ENCODE data around the gene FXYD1. TPM values are rescaled to one million over a fixed set of nuclear protein-coding genes. Genes with fewer than 3 reads are reported as not detected.

FXYD1 gene
- polyA plus RNA-seq, 4 donors: 15.4 to 32.1 (median 24.9) TPM

GRCh38 chr19:35106898-35107541 is 31.6 kb upstream of the FXYD1 start:
- DNase-seq (ENCODE audit: low read depth in 4 of 4, low spot score in 2 of 4): no peak

GRCh38 chr19:35107545-35107944 is 31.1 kb upstream of the FXYD1 start:
- DNase-seq (ENCODE audit: low read depth in 4 of 4, low spot score in 2 of 4): no peak

DNA sequence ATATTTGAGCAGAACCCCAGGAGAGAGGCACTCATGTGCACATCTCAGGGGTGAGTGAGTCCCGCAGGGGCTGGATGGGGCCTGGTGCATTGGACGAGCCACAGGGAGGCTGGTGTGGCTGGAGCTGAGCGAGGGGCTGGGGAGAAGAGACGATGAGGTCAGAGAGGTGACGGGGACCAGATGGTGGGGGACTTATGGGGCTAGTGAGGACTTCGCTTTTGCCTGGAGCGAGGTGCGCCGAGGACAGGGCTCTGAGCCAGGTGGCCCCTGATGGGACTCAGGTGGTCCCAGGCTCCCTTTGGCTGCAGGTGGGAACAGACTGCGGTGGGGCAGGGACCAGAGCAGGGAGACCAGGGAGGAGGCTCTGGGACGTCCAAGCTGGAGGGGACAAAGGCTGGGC is 29.9 kb upstream of the FXYD1 start:
- no peak for DNase-seq (ENCODE audit: low read depth in 4 of 4, low spot score in 2 of 4)

GRCh38 chr19:35109395-35110112 is 29.1 kb upstream of the FXYD1 start:
- no peak for DNase-seq (ENCODE audit: low read depth in 4 of 4, low spot score in 2 of 4)

DNA sequence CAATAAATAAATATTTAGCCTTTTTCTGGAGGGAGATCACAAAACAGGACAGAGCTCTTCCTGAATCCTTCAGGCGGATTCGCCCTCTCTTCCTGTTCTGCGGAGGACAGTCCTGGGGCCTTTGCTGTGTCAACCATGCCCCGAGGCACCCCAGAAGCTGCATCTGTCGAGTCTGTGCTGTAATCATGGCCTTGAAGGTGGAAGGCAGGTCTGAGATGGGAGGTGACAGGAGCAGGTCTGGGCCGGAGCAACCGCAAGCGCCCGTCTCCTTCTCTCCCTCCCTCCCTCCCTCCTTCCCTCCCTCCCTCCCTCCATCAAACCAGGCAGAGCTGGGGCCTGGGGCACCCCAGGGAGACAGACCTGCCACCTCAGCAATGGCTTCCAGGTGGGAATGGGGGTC is 27.6 kb upstream of the FXYD1 start:
- no peak for DNase-seq (ENCODE audit: low read depth in 4 of 4, low spot score in 2 of 4)

- DNase-seq (ENCODE audit: low read depth in 4 of 4, low spot score in 2 of 4): no peak
Measured at GRCh38 chr19:35112995-35113688, 25.5 kb upstream of the FXYD1 start.

DNA sequence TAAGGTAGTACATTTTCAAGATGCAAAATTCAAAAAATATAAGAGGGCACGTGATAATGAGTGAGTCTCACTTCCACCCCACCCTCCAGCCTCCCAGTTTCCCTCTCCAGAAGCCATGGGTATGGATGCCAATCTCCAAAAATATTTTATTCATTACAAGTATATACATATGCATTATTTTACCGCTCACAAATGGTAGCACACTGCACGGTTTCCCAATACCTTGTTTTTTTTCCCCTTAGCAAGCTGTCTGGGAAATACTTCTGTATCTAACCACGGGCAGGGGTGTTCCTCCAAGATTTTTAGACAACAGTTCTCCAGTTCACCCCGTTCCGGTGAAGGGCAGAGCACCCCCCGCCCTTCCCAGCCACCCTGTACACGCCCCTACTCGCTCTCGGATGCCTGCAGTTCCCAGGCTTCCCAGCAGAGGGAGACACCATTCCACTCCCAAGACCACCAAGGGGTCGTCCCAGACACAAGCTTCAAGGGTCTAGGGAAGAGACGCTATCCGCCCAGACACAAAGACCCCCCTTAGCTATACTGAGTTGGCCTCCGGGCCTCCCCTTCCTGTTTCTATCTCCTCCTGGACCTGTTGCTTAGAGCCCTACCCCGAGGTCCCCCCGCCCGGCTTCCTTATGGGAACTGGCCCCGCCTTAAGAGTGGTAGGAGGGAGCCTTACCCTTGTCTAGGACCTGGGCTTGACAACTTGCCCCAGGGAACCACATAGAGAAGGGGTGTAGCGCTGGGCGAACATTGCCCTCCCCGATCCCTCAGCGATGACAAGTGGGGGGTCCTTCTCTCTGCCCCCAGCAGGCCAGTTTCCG is 24.1 kb upstream of the FXYD1 start:
- DNase-seq (ENCODE audit: low read depth in 4 of 4, low spot score in 2 of 4): peak in 3 of 4 donors; percentile 67 to 81 (median 73)

- no peak for DNase-seq (ENCODE audit: low read depth in 4 of 4, low spot score in 2 of 4)
Measured at GRCh38 chr19:35115177-35115951, 23.3 kb upstream of the FXYD1 start, which contains the start of gene FXYD3. Gene FXYD3, plus strand, starts transcription at chr19:35115823. Its CDS starts 3,554 bp downstream, at chr19:35119377.

- no peak for DNase-seq (ENCODE audit: low read depth in 4 of 4, low spot score in 2 of 4)
Measured at GRCh38 chr19:35116072-35116801, 22.4 kb upstream of the FXYD1 start.

DNA sequence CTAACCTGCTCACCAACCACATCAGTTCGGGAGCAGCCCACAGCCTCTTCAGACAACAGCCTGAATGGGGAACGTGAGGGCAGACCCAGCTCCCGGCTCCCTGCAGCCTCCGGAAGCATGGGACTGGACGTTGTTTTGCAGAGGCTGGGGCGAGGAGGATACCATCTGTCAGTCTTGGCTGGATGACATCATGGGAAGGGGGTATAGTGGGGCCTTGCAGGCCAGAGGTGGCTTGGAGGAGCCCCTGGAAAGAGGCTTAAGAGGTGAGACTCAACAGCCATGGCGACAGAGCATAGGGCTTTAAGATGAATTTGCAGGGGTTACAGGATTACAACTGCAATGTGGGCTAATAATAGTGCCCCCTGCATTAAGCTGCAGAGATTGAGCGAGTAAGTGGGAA is 21.5 kb upstream of the FXYD1 start:
- no peak for DNase-seq (ENCODE audit: low read depth in 4 of 4, low spot score in 2 of 4)

- DNase-seq (ENCODE audit: low read depth in 4 of 4, low spot score in 2 of 4): no peak
Measured at GRCh38 chr19:35117799-35118198, 20.8 kb upstream of the FXYD1 start.

GRCh38 chr19:35118268-35119020 is 20.2 kb upstream of the FXYD1 start:
- no peak for DNase-seq (ENCODE audit: low read depth in 4 of 4, low spot score in 2 of 4)

GRCh38 chr19:35119091-35119490 is 19.5 kb upstream of the FXYD1 start:
- DNase-seq (ENCODE audit: low read depth in 4 of 4, low spot score in 2 of 4): no peak

DNA sequence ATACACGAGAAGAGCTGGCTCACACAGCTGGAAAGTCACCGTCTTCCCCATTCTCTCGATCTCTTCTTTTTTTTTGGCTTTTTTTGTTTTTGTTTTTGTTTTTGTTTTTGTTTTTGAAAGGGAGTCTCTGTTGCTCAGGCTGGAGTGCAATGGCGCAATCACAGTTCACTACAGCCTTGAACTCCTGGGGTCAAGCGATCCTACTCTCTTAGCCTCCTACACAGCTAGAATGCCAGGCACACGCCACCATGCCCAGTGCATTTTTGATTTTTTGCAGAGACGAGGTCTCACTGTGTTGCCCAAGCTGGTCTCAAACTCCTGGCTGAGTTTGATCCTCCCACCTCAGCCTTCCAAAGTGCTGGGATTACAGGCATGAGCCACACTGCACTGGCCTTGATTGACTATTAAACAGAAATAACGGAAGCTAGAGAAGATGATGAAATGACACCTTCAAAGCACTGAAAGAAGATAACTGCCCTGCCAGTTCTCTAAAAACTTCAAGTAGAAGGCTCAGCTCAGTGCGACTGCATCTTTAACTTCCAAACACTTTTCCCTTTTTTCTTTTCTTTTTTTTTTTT is 19.0 kb upstream of the FXYD1 start:
- DNase-seq (ENCODE audit: low read depth in 4 of 4, low spot score in 2 of 4): no peak

DNA sequence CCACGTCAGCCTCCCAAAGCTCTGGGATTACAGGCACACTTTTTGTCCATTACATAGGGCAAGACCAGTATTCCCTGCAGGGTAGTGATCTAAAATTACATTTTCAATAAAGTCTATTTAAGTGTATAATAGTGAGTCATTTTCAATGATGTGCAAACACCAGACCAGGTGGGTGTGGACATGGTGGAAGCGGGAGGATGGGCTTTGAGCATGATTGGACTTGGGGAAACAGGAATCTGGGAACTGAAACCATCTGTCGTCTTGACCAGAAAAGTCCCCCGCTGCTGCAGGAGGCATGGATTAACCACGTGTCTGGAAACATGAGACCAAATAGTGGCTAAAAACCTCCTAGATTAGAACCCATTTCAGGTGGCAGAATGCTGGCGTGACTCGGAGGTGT is 18.1 kb upstream of the FXYD1 start:
- no peak for DNase-seq (ENCODE audit: low read depth in 4 of 4, low spot score in 2 of 4)

GRCh38 chr19:35120898-35121297 is 17.7 kb upstream of the FXYD1 start:
- DNase-seq (ENCODE audit: low read depth in 4 of 4, low spot score in 2 of 4): no peak

DNA sequence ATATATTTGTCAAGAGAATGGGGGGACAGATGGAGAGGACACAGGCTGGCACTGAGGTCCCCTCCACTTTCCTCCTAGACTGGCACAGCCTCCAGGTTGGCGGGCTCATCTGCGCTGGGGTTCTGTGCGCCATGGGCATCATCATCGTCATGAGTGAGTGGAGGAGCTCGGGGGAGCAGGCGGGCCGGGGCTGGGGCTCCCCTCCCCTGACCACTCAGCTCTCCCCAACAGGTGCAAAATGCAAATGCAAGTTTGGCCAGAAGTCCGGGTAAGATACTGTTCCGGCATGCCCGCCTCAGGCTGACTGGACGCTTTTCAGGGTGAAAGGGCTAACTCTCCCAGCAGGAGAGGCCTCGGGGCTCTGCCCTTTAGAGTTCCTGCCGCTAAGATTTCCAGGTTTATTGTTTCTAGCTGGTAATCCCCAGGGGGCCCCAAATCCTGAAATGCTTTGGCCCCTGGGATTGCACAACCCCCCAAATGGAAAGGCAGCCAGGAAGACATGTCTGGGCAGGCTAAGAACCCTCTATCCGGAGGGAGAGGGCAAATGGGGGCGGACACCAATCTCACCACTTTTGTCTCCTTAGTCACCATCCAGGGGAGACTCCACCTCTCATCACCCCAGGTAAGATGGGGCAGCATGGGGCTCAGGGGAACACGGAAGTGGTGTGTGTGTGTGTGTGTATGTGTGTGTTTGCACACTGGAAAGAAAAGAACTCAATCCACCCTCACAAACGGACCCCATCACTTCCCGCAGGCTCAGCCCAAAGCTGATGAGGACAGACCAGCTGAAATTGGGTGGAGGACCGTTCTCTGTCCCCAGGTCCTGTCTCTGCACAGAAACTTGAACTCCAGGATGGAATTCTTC is 15.7 kb upstream of the FXYD1 start:
- no peak for DNase-seq (ENCODE audit: low read depth in 4 of 4, low spot score in 2 of 4)
